HG02884 (cell line): ENCODE measurements around the gene VAT1L.

Experiments used
- ATAC-seq: cut with Tn5 transposase; IDR thresholded peaks from one replicate; pipeline ENCODE4 v1.9.1; 2021; ENCODE audit warnings: mild to moderate bottlenecking, moderate library complexity; ENCODE audit not compliant: unreplicated experiment

Gene VAT1L

GRCh38 chr16:77781091-77781490 lies 7.3 kb upstream of the VAT1L start:
- no peak for ATAC-seq

- no peak for ATAC-seq
Measured at GRCh38 chr16:77782694-77783093, 5.7 kb upstream of the VAT1L start.

GRCh38 chr16:77784441-77785372 lies 3.7 kb upstream of the VAT1L start:
- ATAC-seq = no peak

GRCh38 chr16:77785373-77785764 lies 3.0 kb upstream of the VAT1L start:
- no peak for ATAC-seq

- ATAC-seq = no peak
Measured at GRCh38 chr16:77786186-77786847, 2.0 kb upstream of the VAT1L start.

- no peak for ATAC-seq
Measured at GRCh38 chr16:77787452-77787851, 912 bp upstream of the VAT1L start.

- ATAC-seq = no peak
Measured at GRCh38 chr16:77789085-77790008, 983 bp downstream of the VAT1L start.

GRCh38 chr16:77790009-77790372 lies 1.6 kb downstream of the VAT1L start:
- ATAC-seq = no peak

GRCh38 chr16:77790912-77791311 lies 2.5 kb downstream of the VAT1L start:
- no peak for ATAC-seq

- no peak for ATAC-seq
Measured at GRCh38 chr16:77793417-77793816, 5.1 kb downstream of the VAT1L start.

GRCh38 chr16:77794586-77794985 lies 6.2 kb downstream of the VAT1L start:
- ATAC-seq = no peak

- ATAC-seq = no peak
Measured at GRCh38 chr16:77801817-77802216, 13.5 kb downstream of the VAT1L start.

- no peak for ATAC-seq
Measured at GRCh38 chr16:77805398-77805797, 17.0 kb downstream of the VAT1L start.

- no peak for ATAC-seq
Measured at GRCh38 chr16:77807021-77807420, 18.7 kb downstream of the VAT1L start.

- ATAC-seq = no peak
Measured at GRCh38 chr16:77812856-77813500, 24.6 kb downstream of the VAT1L start.

- no peak for ATAC-seq
Measured at GRCh38 chr16:77816293-77816692, 27.9 kb downstream of the VAT1L start.

GRCh38 chr16:77820340-77820739 lies 32.0 kb downstream of the VAT1L start:
- no peak for ATAC-seq

GRCh38 chr16:77822661-77823060 lies 34.3 kb downstream of the VAT1L start:
- ATAC-seq = no peak

GRCh38 chr16:77823067-77823466 lies 34.7 kb downstream of the VAT1L start:
- no peak for ATAC-seq

- no peak for ATAC-seq
Measured at GRCh38 chr16:77825196-77825595, 36.8 kb downstream of the VAT1L start.

GRCh38 chr16:77827032-77827431 lies 38.7 kb downstream of the VAT1L start:
- no peak for ATAC-seq
